Panc1 (cell line): ENCODE results near the gene CLEC2L.

ENCODE experiments used
- POLR2AphosphoS5 ChIP-seq: IDR thresholded peaks from 2 replicates; pipeline ENCODE4 v1.6.1; 2012; ENCODE audit warnings: mild to moderate bottlenecking, low read depth, low read length, moderate library complexity
- SIN3A ChIP-seq: IDR thresholded peaks from 2 replicates; pipeline ENCODE4 v1.6.1; 2012; ENCODE audit warnings: low read depth, mild to moderate bottlenecking, low read length, moderate library complexity, borderline replicate concordance; ENCODE audit not compliant: insufficient read depth
- TF ChIP-seq, protein P1 (sequence below): fragments of 450-650 bp; IDR thresholded peaks from 2 replicates; pipeline ENCODE4 v1.5.1; 2017; ENCODE audit warnings: mild to moderate bottlenecking
- TF ChIP-seq, protein P2 (sequence below), 2 experiments: IDR thresholded peaks; 2 replicates each; pipeline ENCODE4 v1.6.1; 2011 to 2012; ENCODE audit warnings: low read depth in 2 of 2, control low read depth in 1 of 2, low read length in 1 of 2, mild to moderate bottlenecking in 1 of 2, moderate library complexity in 1 of 2; ENCODE audit not compliant: insufficient read depth in 1 of 2

GRCh38 chr7:139541600-139542307 is 18.3 kb downstream of the CLEC2L start:
- TF ChIP-seq, protein P1, sequence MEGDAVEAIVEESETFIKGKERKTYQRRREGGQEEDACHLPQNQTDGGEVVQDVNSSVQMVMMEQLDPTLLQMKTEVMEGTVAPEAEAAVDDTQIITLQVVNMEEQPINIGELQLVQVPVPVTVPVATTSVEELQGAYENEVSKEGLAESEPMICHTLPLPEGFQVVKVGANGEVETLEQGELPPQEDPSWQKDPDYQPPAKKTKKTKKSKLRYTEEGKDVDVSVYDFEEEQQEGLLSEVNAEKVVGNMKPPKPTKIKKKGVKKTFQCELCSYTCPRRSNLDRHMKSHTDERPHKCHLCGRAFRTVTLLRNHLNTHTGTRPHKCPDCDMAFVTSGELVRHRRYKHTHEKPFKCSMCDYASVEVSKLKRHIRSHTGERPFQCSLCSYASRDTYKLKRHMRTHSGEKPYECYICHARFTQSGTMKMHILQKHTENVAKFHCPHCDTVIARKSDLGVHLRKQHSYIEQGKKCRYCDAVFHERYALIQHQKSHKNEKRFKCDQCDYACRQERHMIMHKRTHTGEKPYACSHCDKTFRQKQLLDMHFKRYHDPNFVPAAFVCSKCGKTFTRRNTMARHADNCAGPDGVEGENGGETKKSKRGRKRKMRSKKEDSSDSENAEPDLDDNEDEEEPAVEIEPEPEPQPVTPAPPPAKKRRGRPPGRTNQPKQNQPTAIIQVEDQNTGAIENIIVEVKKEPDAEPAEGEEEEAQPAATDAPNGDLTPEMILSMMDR: no peak
- TF ChIP-seq, protein P2, sequence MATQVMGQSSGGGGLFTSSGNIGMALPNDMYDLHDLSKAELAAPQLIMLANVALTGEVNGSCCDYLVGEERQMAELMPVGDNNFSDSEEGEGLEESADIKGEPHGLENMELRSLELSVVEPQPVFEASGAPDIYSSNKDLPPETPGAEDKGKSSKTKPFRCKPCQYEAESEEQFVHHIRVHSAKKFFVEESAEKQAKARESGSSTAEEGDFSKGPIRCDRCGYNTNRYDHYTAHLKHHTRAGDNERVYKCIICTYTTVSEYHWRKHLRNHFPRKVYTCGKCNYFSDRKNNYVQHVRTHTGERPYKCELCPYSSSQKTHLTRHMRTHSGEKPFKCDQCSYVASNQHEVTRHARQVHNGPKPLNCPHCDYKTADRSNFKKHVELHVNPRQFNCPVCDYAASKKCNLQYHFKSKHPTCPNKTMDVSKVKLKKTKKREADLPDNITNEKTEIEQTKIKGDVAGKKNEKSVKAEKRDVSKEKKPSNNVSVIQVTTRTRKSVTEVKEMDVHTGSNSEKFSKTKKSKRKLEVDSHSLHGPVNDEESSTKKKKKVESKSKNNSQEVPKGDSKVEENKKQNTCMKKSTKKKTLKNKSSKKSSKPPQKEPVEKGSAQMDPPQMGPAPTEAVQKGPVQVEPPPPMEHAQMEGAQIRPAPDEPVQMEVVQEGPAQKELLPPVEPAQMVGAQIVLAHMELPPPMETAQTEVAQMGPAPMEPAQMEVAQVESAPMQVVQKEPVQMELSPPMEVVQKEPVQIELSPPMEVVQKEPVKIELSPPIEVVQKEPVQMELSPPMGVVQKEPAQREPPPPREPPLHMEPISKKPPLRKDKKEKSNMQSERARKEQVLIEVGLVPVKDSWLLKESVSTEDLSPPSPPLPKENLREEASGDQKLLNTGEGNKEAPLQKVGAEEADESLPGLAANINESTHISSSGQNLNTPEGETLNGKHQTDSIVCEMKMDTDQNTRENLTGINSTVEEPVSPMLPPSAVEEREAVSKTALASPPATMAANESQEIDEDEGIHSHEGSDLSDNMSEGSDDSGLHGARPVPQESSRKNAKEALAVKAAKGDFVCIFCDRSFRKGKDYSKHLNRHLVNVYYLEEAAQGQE (IDR thresholded peaks at IDR 0.05; ENCODE audit: insufficient read depth in 1 of 2, low read depth in 2 of 2, low read length in 1 of 2): no peak
- TF ChIP-seq SIN3A (no peak), POLR2AphosphoS5 (no peak)
